Measurements from ENCODE around the gene TAF3.

Gene TAF3

GRCh38 chr10:8048281-8049008 is 230.1 kb downstream of the TAF3 start:
- DNase-seq (ENCODE audit: low read depth), result no peak

- DNase-seq (ENCODE audit: low read depth), result no peak
Measured at GRCh38 chr10:8049045-8049864, 230.9 kb downstream of the TAF3 start.

GRCh38 chr10:8049865-8050555 is 231.7 kb downstream of the TAF3 start:
- DNase-seq (ENCODE audit: low read depth), result no peak

- no peak for DNase-seq (ENCODE audit: low read depth)
Measured at GRCh38 chr10:8050556-8051108, 232.3 kb downstream of the TAF3 start.

GRCh38 chr10:8051109-8051821 is 233.0 kb downstream of the TAF3 start:
- no peak for DNase-seq (ENCODE audit: low read depth)

- DNase-seq (ENCODE audit: low read depth), result no peak
Measured at GRCh38 chr10:8051851-8052257, 233.5 kb downstream of the TAF3 start.

- DNase-seq (ENCODE audit: low read depth), result no peak
Measured at GRCh38 chr10:8052341-8052955, 234.1 kb downstream of the TAF3 start.

- DNase-seq (ENCODE audit: low read depth), result no peak
Measured at GRCh38 chr10:8052956-8053445, 234.7 kb downstream of the TAF3 start.

GRCh38 chr10:8053446-8054243 is 235.3 kb downstream of the TAF3 start:
- DNase-seq (ENCODE audit: low read depth), result no peak

- DNase-seq (ENCODE audit: low read depth), result no peak
Measured at GRCh38 chr10:8054244-8054493, 235.9 kb downstream of the TAF3 start.

GRCh38 chr10:8054494-8055407 is 236.4 kb downstream of the TAF3 start, which contains the start of gene GATA3:
TSS of gene GATA3 (plus strand) at chr10:8054688. CDS start at chr10:8055656, 968 bp downstream.
- DNase-seq (ENCODE audit: low read depth), result no peak

- no peak for DNase-seq (ENCODE audit: low read depth)
Measured at GRCh38 chr10:8055420-8056349, 237.4 kb downstream of the TAF3 start.

GRCh38 chr10:8056378-8056777 is 238.1 kb downstream of the TAF3 start:
- no peak for DNase-seq (ENCODE audit: low read depth)

- no peak for DNase-seq (ENCODE audit: low read depth)
Measured at GRCh38 chr10:8056871-8057331, 238.6 kb downstream of the TAF3 start.

GRCh38 chr10:8057636-8058273 is 239.4 kb downstream of the TAF3 start:
- DNase-seq (ENCODE audit: low read depth), result no peak

GRCh38 chr10:8058274-8059111 is 240.2 kb downstream of the TAF3 start:
- DNase-seq (ENCODE audit: low read depth), result no peak
